Neural cell (in vitro differentiated cells): ENCODE results near the gene CIT. TPM values are rescaled to one million over a fixed set of nuclear protein-coding genes. Genes with fewer than 3 reads are reported as not detected.

Experiments used
- H2AFZ ChIP-seq: fragments of 200-600, 300-800 bp; sonication (generic), shearing (Covaris generic); 2 replicates; pipeline ENCODE4 v1.6.0; 2014; ENCODE audit warnings: low read depth, mild to moderate bottlenecking, antibody characterized with exemption, low read length, moderate library complexity
- H3F3A ChIP-seq: fragments of 200-600 bp; shearing (Covaris generic); 2 replicates; pipeline ENCODE4 v1.6.1; 2016; ENCODE audit warnings: mild to moderate bottlenecking, moderate library complexity, mixed read lengths, antibody characterized with exemption, low read length; ENCODE audit not compliant: insufficient read depth, poor library complexity, severe bottlenecking
- H3K27ac ChIP-seq: fragments of 200-600, 300-800 bp; sonication (generic), shearing (Covaris generic); 2 replicates; pipeline ENCODE4 v1.5.1; 2014; ENCODE audit warnings: mild to moderate bottlenecking, low read length, moderate library complexity
- H3K27me3 ChIP-seq: fragments of 300-800, 200-600 bp; sonication (generic), shearing (Covaris generic); 2 replicates; pipeline ENCODE4 v1.6.0; 2014; ENCODE audit warnings: mild to moderate bottlenecking, low read depth, low read length, moderate library complexity; ENCODE audit not compliant: insufficient read depth
- H3K36me3 ChIP-seq: fragments of 300-800, 200-600 bp; sonication (generic), shearing (Covaris generic); 2 replicates; pipeline ENCODE4 v1.5.1; 2014; ENCODE audit warnings: mild to moderate bottlenecking, antibody characterized with exemption, low read length, moderate library complexity; ENCODE audit not compliant: insufficient read depth
- H3K4me2 ChIP-seq: fragments of 300-800, 200-600 bp; sonication (generic), shearing (Covaris generic); 2 replicates; pipeline ENCODE4 v1.6.0; 2014; ENCODE audit warnings: mild to moderate bottlenecking, low read length
- H3K4me3 ChIP-seq: fragments of 300-800, 200-600 bp; sonication (generic), shearing (Covaris generic); 2 replicates; pipeline ENCODE4 v1.5.1; 2014; ENCODE audit warnings: mild to moderate bottlenecking, low read length, moderate library complexity
- H3K79me2 ChIP-seq: fragments of 200-600 bp; shearing (Covaris generic); replicated peaks from 2 replicates; pipeline ENCODE4 v1.6.0; 2014; ENCODE audit warnings: mild to moderate bottlenecking, low read length, moderate library complexity; ENCODE audit not compliant: insufficient read depth
- H3K9ac ChIP-seq: fragments of 300-800, 200-600 bp; sonication (generic), shearing (Covaris generic); 2 replicates; pipeline ENCODE4 v1.6.1; 2016; ENCODE audit warnings: mild to moderate bottlenecking, low read length, mixed read lengths
- H3K9me2 ChIP-seq: fragments of 200-600 bp; shearing (Covaris generic); 2 replicates; pipeline ENCODE4 v1.6.1; 2016; ENCODE audit warnings: mild to moderate bottlenecking, low read length, mixed read lengths; ENCODE audit not compliant: insufficient read depth
- H3K9me3 ChIP-seq: fragments of 200-600, 300-800 bp; sonication (generic), shearing (Covaris generic); 2 replicates; pipeline ENCODE4 v1.6.1; 2016; ENCODE audit warnings: mild to moderate bottlenecking, mixed run types, low read length, moderate library complexity, mixed read lengths
- H4K20me1 ChIP-seq: fragments of 200-600 bp; shearing (Covaris generic); 2 replicates; pipeline ENCODE4 v1.6.1; 2016; ENCODE audit warnings: mild to moderate bottlenecking, mixed run types; ENCODE audit not compliant: insufficient read depth
- CTCF ChIP-seq: fragments of 450-650 bp; IDR thresholded peaks from 2 replicates; pipeline ENCODE4 v1.5.1; 2014; ENCODE audit warnings: antibody characterized with exemption, mild to moderate bottlenecking, moderate library complexity; ENCODE audit not compliant: poor library complexity, severe bottlenecking
- EP300 ChIP-seq: fragments of 450-650 bp; conservative IDR thresholded peaks from 2 replicates; pipeline ENCODE4 v1.6.1; 2014; ENCODE audit warnings: antibody characterized with exemption, mild to moderate bottlenecking, moderate library complexity; ENCODE audit not compliant: poor library complexity, severe bottlenecking
- EZH2 ChIP-seq: fragments of 200-600, 300-800 bp; shearing (Covaris generic), sonication (generic); IDR thresholded peaks from 2 replicates; pipeline ENCODE4 v1.6.1; 2014; ENCODE audit warnings: antibody characterized with exemption, low read length, borderline replicate concordance, mild to moderate bottlenecking; ENCODE audit not compliant: insufficient read depth, poor library complexity, severe bottlenecking
- MXI1 ChIP-seq: fragments of 450-650 bp; conservative IDR thresholded peaks from 2 replicates; pipeline ENCODE4 v1.6.1; 2014; ENCODE audit warnings: antibody characterized with exemption, mild to moderate bottlenecking; ENCODE audit not compliant: poor library complexity, severe bottlenecking
- POLR2AphosphoS5 ChIP-seq: IDR thresholded peaks from 2 replicates; pipeline ENCODE4 v1.6.1; 2012
- RAD21 ChIP-seq: fragments of 450-650 bp; conservative IDR thresholded peaks from 2 replicates; pipeline ENCODE4 v1.6.1; 2014; ENCODE audit warnings: antibody characterized with exemption, mild to moderate bottlenecking, moderate library complexity
- REST ChIP-seq: IDR thresholded peaks from 2 replicates; pipeline ENCODE4 v1.6.1; 2012; ENCODE audit warnings: borderline replicate concordance
- SMC3 ChIP-seq: fragments of 450-650 bp; conservative IDR thresholded peaks from 2 replicates; pipeline ENCODE4 v1.6.1; 2014; ENCODE audit warnings: antibody characterized with exemption, mild to moderate bottlenecking, moderate library complexity; ENCODE audit not compliant: poor library complexity
- TAF1 ChIP-seq: IDR thresholded peaks from 2 replicates; pipeline ENCODE4 v1.6.1; 2012; ENCODE audit warnings: low read depth
- polyA plus RNA-seq: library from polyadenylated mRNA; depleted of rRNA; stranded (reverse); fragments of >200 nt; gene quantifications from 2 replicates; pipeline ENCODE4 v1.2.3, GENCODE V29; 2014

CIT gene
- polyA plus RNA-seq, 1 donor from 2014 or later = 3.3 TPM

- no peaks in the 10 kb centered on the region for H3K36me3 ChIP-seq
- no peaks in the 10 kb centered on the region for H3K79me2 ChIP-seq
- no peak overlapping the region for H2AFZ ChIP-seq
- H3K4me3 ChIP-seq = no peak overlapping the region
- TF ChIP-seq POLR2AphosphoS5 (no peak), SMC3 (no peak), CTCF (no peak), REST (no peak), EP300 (no peak), TAF1 (no peak), MXI1 (no peak), RAD21 (no peak), EZH2 (no peak)
- H3K9me3 ChIP-seq = no peaks in the 10 kb centered on the region
- H3K27ac ChIP-seq = no peak overlapping the region
- H3K9ac ChIP-seq = no peak overlapping the region
- no peaks in the 10 kb centered on the region for H3F3A ChIP-seq
- no peaks in the 10 kb centered on the region for H3K27me3 ChIP-seq
- no peaks in the 10 kb centered on the region for H3K9me2 ChIP-seq
- H3K4me2 ChIP-seq = no peak overlapping the region
- no peaks in the 10 kb centered on the region for H4K20me1 ChIP-seq
Observed at GRCh38 chr12:119704065-119704747, 172.9 kb downstream of the CIT start.

GRCh38 chr12:119700078-119700477 is 177.0 kb downstream of the CIT start:
- no peaks in the 10 kb centered on the region for H4K20me1 ChIP-seq
- H3K27ac ChIP-seq = no peak overlapping the region
- no peaks in the 10 kb centered on the region for H3K36me3 ChIP-seq
- H3F3A ChIP-seq = no peaks in the 10 kb centered on the region
- no peaks in the 10 kb centered on the region for H3K9me2 ChIP-seq
- no peaks in the 10 kb centered on the region for H3K9me3 ChIP-seq
- H3K4me3 ChIP-seq = no peak overlapping the region
- H3K4me2 ChIP-seq = no peak overlapping the region
- H3K9ac ChIP-seq = no peak overlapping the region
- H2AFZ ChIP-seq = no peak overlapping the region
- no peaks in the 10 kb centered on the region for H3K79me2 ChIP-seq
- no peaks in the 10 kb centered on the region for H3K27me3 ChIP-seq
- no peak for TF ChIP-seq MXI1
- no peak for TF ChIP-seq SMC3
- no peak for TF ChIP-seq POLR2AphosphoS5
